HL-60 (cell line): ENCODE results near the gene SLC17A3.

Experiments
- GABPA ChIP-seq: IDR thresholded peaks from 2 replicates; pipeline ENCODE4 v1.6.1; 2012; ENCODE audit warnings: low read depth
- POLR2AphosphoS5 ChIP-seq: IDR thresholded peaks from 2 replicates; pipeline ENCODE4 v1.6.1; 2012; ENCODE audit warnings: low read depth
- REST ChIP-seq: IDR thresholded peaks from 2 replicates; pipeline ENCODE4 v1.6.1; 2012; ENCODE audit warnings: low read depth; ENCODE audit not compliant: insufficient replicate concordance
- SPI1 ChIP-seq: IDR thresholded peaks from 2 replicates; pipeline ENCODE4 v1.6.1; 2012; ENCODE audit warnings: low read depth, mild to moderate bottlenecking, borderline replicate concordance
- TF ChIP-seq, protein P1 (sequence below): IDR thresholded peaks from one replicate; pipeline ENCODE4 v1.5.1; 2011; ENCODE audit warnings: low read length, control low read depth, inconsistent platforms; ENCODE audit not compliant: insufficient read depth

DNA sequence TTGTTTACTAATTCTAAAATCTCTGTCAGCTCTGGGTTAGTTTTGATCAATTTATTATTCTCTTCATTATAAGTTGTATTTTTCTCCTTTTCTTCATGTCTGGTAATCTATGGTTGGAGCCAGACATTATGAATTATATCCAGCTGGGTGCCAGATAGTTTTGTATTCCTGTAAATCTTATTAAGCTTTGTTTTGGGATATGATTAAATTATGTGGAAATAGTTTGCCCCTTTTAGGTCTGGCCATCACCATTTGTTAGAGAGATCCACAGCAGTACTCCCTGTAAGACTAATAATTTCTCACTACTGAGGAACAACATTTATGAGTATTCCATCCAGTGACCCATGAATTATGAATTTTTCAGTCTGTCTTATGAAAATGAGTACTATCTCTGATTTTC lies 21.3 kb downstream of the SLC17A3 start:
- TF ChIP-seq, protein P1, sequence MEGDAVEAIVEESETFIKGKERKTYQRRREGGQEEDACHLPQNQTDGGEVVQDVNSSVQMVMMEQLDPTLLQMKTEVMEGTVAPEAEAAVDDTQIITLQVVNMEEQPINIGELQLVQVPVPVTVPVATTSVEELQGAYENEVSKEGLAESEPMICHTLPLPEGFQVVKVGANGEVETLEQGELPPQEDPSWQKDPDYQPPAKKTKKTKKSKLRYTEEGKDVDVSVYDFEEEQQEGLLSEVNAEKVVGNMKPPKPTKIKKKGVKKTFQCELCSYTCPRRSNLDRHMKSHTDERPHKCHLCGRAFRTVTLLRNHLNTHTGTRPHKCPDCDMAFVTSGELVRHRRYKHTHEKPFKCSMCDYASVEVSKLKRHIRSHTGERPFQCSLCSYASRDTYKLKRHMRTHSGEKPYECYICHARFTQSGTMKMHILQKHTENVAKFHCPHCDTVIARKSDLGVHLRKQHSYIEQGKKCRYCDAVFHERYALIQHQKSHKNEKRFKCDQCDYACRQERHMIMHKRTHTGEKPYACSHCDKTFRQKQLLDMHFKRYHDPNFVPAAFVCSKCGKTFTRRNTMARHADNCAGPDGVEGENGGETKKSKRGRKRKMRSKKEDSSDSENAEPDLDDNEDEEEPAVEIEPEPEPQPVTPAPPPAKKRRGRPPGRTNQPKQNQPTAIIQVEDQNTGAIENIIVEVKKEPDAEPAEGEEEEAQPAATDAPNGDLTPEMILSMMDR: no peak
- no peak for TF ChIP-seq POLR2AphosphoS5
- no peak for TF ChIP-seq SPI1
- TF ChIP-seq REST: no peak
- TF ChIP-seq GABPA: no peak
